ENCODE results near the gene AHI1. TPM values are rescaled to one million over a fixed set of nuclear protein-coding genes. Genes with fewer than 3 reads are reported as not detected.

The AHI1 gene
- total and polyA plus RNA-seq, 2 donors: 11.5 to 21.0 TPM

DNA sequence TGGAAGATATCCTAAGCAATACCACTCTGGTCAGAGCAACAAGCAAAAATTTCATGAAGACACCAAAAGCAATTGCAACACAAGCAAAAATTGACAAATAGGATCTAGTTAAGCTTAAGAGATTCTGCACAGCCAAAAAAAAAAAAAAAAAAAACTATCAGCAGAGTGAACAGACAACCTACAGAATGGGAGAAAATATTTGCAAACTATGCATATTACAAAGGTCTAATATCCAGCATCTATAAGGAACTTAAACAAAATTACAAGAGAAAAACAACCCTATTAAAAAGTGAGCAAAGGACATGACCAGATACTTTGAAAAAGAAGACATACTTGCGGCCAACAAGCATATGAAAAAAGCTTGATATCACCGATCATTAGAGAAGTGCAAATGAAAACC lies 20.0 kb upstream of the AHI1 start:
- no peak overlapping the region for H3K4me3 ChIP-seq (ENCODE audit: low read length in 2 of 2)
- WGBS: 98% methylated on average over 2 of the region's 2 CpGs

DNA sequence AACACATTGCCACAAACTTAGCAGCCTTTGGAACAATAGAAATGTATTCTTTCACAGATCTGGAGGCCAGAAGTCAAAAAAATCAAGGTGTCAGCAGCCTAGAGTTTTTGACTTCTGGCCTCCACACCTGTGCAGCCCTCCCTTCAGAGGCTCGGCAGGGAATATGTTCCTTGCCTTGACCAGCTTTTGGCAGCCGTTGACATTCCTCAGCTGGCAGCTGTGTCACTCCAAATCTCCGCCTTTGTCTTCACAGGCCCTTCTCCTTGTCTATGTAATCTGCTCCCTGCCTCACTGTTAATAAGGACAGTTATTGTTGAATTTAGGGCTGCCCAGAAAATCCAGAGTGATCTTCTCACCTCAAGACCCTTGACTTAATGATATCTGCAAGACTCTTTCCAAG lies 17.2 kb upstream of the AHI1 start:
- Histone ChIP-seq H3K9me3 (ENCODE audit: control insufficient read depth in 2 of 2, insufficient read depth in 1 of 2, low read length in 1 of 2) (no peaks in the 10 kb centered on the region), H3K27ac (ENCODE audit: low read depth in 1 of 2, low read length in 1 of 2) (no peak overlapping the region), H3K4me3 (ENCODE audit: low read length in 2 of 2) (no peak overlapping the region), H3K4me1 (ENCODE audit: control insufficient read depth in 2 of 2, insufficient read depth in 2 of 2, low read length in 2 of 2) (no peaks in the 10 kb centered on the region), H3K27me3 (ENCODE audit: control insufficient read depth in 2 of 2, insufficient read depth in 1 of 2, low read length in 1 of 2) (no peaks in the 10 kb centered on the region), H3K36me3 (ENCODE audit: control insufficient read depth in 2 of 2, insufficient read depth in 2 of 2, low read length in 1 of 2) (no peaks in the 10 kb centered on the region)
- 98% methylated on average over 3 of the region's 3 CpGs for WGBS
- no peak for DNase-seq (ENCODE audit: low read depth in 6 of 9, low spot score in 9 of 9)

More for the DNA sequence above, 20.0 kb upstream of the AHI1 start:
- Histone ChIP-seq H3K9me3 (ENCODE audit: control insufficient read depth in 2 of 2, insufficient read depth in 1 of 2, low read length in 1 of 2) (no peaks in the 10 kb centered on the region), H3K36me3 (ENCODE audit: control insufficient read depth in 2 of 2, insufficient read depth in 2 of 2, low read length in 1 of 2) (no peaks in the 10 kb centered on the region), H3K27me3 (ENCODE audit: control insufficient read depth in 2 of 2, insufficient read depth in 1 of 2, low read length in 1 of 2) (no peaks in the 10 kb centered on the region), H3K4me1 (ENCODE audit: control insufficient read depth in 2 of 2, insufficient read depth in 2 of 2, low read length in 2 of 2) (no peaks in the 10 kb centered on the region), H3K27ac (ENCODE audit: low read depth in 1 of 2, low read length in 1 of 2) (no peak overlapping the region)
- no peak for DNase-seq (ENCODE audit: low read depth in 6 of 9, low spot score in 9 of 9)

- Histone ChIP-seq H3K36me3 (ENCODE audit: control insufficient read depth in 2 of 2, insufficient read depth in 2 of 2, low read length in 1 of 2) (no peaks in the 10 kb centered on the region), H3K27me3 (ENCODE audit: control insufficient read depth in 2 of 2, insufficient read depth in 1 of 2, low read length in 1 of 2) (no peaks in the 10 kb centered on the region), H3K4me3 (ENCODE audit: low read length in 2 of 2) (no peak overlapping the region), H3K27ac (ENCODE audit: low read depth in 1 of 2, low read length in 1 of 2) (no peak overlapping the region), H3K4me1 (ENCODE audit: control insufficient read depth in 2 of 2, insufficient read depth in 2 of 2, low read length in 2 of 2) (no peaks in the 10 kb centered on the region), H3K9me3 (ENCODE audit: control insufficient read depth in 2 of 2, insufficient read depth in 1 of 2, low read length in 1 of 2) (no peaks in the 10 kb centered on the region)
- 73% methylated on average over 4 of the region's 4 CpGs for WGBS
- peak in 8 of 9 donors; percentile 19 to 67 (median 34) for DNase-seq (ENCODE audit: low read depth in 6 of 9, low spot score in 9 of 9)
Observed at GRCh38 chr6:135506270-135506997, 8.9 kb upstream of the AHI1 start.

GRCh38 chr6:135505648-135506047 lies 8.1 kb upstream of the AHI1 start:
- no peak for DNase-seq (ENCODE audit: low read depth in 6 of 9, low spot score in 9 of 9)
- no peak overlapping the region for H3K4me3 ChIP-seq (ENCODE audit: low read length in 2 of 2)
- WGBS: 92% methylated on average over 1 of the region's 1 CpG
- no peak overlapping the region for H3K27ac ChIP-seq (ENCODE audit: low read depth in 1 of 2, low read length in 1 of 2)
- no peaks in the 10 kb centered on the region for H3K9me3 ChIP-seq (ENCODE audit: control insufficient read depth in 2 of 2, insufficient read depth in 1 of 2, low read length in 1 of 2)
- no peaks in the 10 kb centered on the region for H3K4me1 ChIP-seq (ENCODE audit: control insufficient read depth in 2 of 2, insufficient read depth in 2 of 2, low read length in 2 of 2)
- no peaks in the 10 kb centered on the region for H3K36me3 ChIP-seq (ENCODE audit: control insufficient read depth in 2 of 2, insufficient read depth in 2 of 2, low read length in 1 of 2)
- no peaks in the 10 kb centered on the region for H3K27me3 ChIP-seq (ENCODE audit: control insufficient read depth in 2 of 2, insufficient read depth in 1 of 2, low read length in 1 of 2)

GRCh38 chr6:135505222-135505621 lies 7.7 kb upstream of the AHI1 start:
- Histone ChIP-seq H3K4me3 (ENCODE audit: low read length in 2 of 2) (no peak overlapping the region), H3K36me3 (ENCODE audit: control insufficient read depth in 2 of 2, insufficient read depth in 2 of 2, low read length in 1 of 2) (no peaks in the 10 kb centered on the region), H3K4me1 (ENCODE audit: control insufficient read depth in 2 of 2, insufficient read depth in 2 of 2, low read length in 2 of 2) (no peaks in the 10 kb centered on the region), H3K9me3 (ENCODE audit: control insufficient read depth in 2 of 2, insufficient read depth in 1 of 2, low read length in 1 of 2) (no peaks in the 10 kb centered on the region), H3K27me3 (ENCODE audit: control insufficient read depth in 2 of 2, insufficient read depth in 1 of 2, low read length in 1 of 2) (no peaks in the 10 kb centered on the region), H3K27ac (ENCODE audit: low read depth in 1 of 2, low read length in 1 of 2) (no peak overlapping the region)
- WGBS: 98% methylated on average over 3 of the region's 3 CpGs
- DNase-seq (ENCODE audit: low read depth in 6 of 9, low spot score in 9 of 9): no peak

DNA sequence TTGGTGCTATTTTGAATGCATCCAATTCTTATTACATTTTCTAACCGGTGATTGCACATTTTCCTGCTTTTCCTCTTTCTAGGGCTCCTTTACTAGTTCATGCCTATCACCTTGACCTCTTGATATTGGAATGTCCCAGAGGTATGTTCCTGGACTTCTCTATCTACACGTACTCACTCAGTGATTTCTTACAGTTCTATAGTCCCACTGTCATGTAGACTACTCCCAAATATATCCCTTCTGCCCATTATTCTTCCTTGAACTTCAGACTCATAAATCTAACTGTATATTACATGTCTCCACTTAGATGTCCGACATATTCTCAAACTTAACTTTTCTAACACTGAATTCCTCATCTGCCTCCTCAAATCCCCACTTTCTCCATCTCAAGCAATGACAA lies 7.2 kb upstream of the AHI1 start:
- Histone ChIP-seq H3K4me1 (ENCODE audit: control insufficient read depth in 2 of 2, insufficient read depth in 2 of 2, low read length in 2 of 2) (no peaks in the 10 kb centered on the region), H3K9me3 (ENCODE audit: control insufficient read depth in 2 of 2, insufficient read depth in 1 of 2, low read length in 1 of 2) (no peaks in the 10 kb centered on the region), H3K27me3 (ENCODE audit: control insufficient read depth in 2 of 2, insufficient read depth in 1 of 2, low read length in 1 of 2) (no peaks in the 10 kb centered on the region), H3K27ac (ENCODE audit: low read depth in 1 of 2, low read length in 1 of 2) (no peak overlapping the region), H3K4me3 (ENCODE audit: low read length in 2 of 2) (no peak overlapping the region), H3K36me3 (ENCODE audit: control insufficient read depth in 2 of 2, insufficient read depth in 2 of 2, low read length in 1 of 2) (no peaks in the 10 kb centered on the region)
- 97% methylated on average over 3 of the region's 3 CpGs for WGBS
- no peak for DNase-seq (ENCODE audit: low read depth in 6 of 9, low spot score in 9 of 9)

- DNase-seq (ENCODE audit: low read depth in 6 of 9, low spot score in 9 of 9): no peak
- no peaks in the 10 kb centered on the region for H3K27me3 ChIP-seq (ENCODE audit: control insufficient read depth in 2 of 2, insufficient read depth in 1 of 2, low read length in 1 of 2)
- H3K4me1 ChIP-seq (ENCODE audit: control insufficient read depth in 2 of 2, insufficient read depth in 2 of 2, low read length in 2 of 2): no peaks in the 10 kb centered on the region
- WGBS: 98% methylated on average over 6 of the region's 6 CpGs
- H3K36me3 ChIP-seq (ENCODE audit: control insufficient read depth in 2 of 2, insufficient read depth in 2 of 2, low read length in 1 of 2): no peaks in the 10 kb centered on the region
- no peaks in the 10 kb centered on the region for H3K9me3 ChIP-seq (ENCODE audit: control insufficient read depth in 2 of 2, insufficient read depth in 1 of 2, low read length in 1 of 2)
- no peak overlapping the region for H3K4me3 ChIP-seq (ENCODE audit: low read length in 2 of 2)
- no peak overlapping the region for H3K27ac ChIP-seq (ENCODE audit: low read depth in 1 of 2, low read length in 1 of 2)
Observed at GRCh38 chr6:135503703-135504475, 6.3 kb upstream of the AHI1 start.

DNA sequence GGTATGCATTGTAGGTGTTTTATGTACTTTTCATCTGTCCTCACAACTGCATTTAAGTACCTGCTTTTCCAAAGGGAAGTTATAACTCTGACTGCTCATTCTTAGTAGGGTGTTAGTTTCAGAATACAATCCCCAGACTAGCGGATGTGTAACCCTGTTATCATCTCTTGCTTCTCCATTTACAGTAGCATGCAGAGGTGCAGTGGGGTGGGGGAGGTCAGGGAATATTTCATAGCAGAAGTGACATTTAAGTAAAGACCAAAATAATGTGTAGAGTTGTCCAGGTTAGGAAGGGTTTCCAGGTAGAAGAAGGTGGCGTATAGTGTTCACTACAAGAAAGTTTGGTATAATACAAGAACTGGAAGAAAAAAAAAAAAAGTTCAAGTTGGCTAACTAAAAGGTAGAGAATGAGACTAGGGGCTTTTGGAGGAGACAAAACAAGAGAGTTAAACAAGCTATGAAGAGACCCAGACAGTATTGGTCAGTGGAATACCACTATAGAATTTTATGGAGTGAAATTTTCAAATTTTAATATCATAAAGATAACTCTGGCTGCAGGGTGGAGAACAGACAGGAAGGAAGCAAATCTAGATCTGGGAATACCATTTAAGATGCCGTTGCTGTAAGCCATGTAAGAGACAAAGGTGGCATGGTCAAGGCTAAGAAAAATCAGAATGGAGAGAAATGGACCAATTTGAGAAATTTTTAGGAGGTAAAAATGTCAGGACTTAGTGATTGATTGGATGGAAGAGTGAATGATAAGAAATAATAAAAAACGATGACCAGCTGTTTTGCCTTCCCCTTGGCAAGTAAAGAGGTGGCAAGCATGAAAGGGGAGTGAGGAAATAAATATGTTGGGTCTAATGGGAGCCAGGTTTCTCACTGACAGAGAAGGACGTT lies 2.2 kb upstream of the AHI1 start:
- 97% methylated on average over 5 of the region's 5 CpGs for WGBS
- no peaks in the 10 kb centered on the region for H3K36me3 ChIP-seq (ENCODE audit: control insufficient read depth in 2 of 2, insufficient read depth in 2 of 2, low read length in 1 of 2)
- no peak overlapping the region for H3K27ac ChIP-seq (ENCODE audit: low read depth in 1 of 2, low read length in 1 of 2)

More for the DNA sequence above, 2.2 kb upstream of the AHI1 start:
- H3K4me1 ChIP-seq (ENCODE audit: control insufficient read depth in 2 of 2, insufficient read depth in 2 of 2, low read length in 2 of 2): no peaks in the 10 kb centered on the region
- H3K27me3 ChIP-seq (ENCODE audit: control insufficient read depth in 2 of 2, insufficient read depth in 1 of 2, low read length in 1 of 2): no peaks in the 10 kb centered on the region
- H3K9me3 ChIP-seq (ENCODE audit: control insufficient read depth in 2 of 2, insufficient read depth in 1 of 2, low read length in 1 of 2): no peaks in the 10 kb centered on the region
- no peak overlapping the region for H3K4me3 ChIP-seq (ENCODE audit: low read length in 2 of 2)
- DNase-seq (ENCODE audit: low read depth in 6 of 9, low spot score in 9 of 9): no peak

All from thymus (tissue), 11 donors.